ENCODE results near the gene BRD9. TPM values are rescaled to one million over a fixed set of nuclear protein-coding genes. Genes with fewer than 3 reads are reported as not detected.

BRD9 gene
- total and polyA plus RNA-seq, 2 of the 13 experiments (the other 11 are each of a cell fraction or from before 2014, with no cell fraction given): 5.2 to 22.9 TPM

GRCh38 chr5:887947-888637, 4.5 kb downstream of the BRD9 start:
- DNase-seq (ENCODE audit: low spot score) (no peak), FAIRE-seq (no peak), ATAC-seq (no peak)
- no TSS peak for BruUV-seq (replicated peaks)
- Histone ChIP-seq H3K4me3 (replicated peaks in 1 of 3; ENCODE audit: insufficient read depth in 1 of 3, low read depth in 2 of 3, low read length in 3 of 3) (no peak overlapping the region), H3K36me3 (replicated peaks in 1 of 2; ENCODE audit: control insufficient read depth in 1 of 2, insufficient read depth in 2 of 2, low read length in 2 of 2) (peaks cover 27 to 74% of the 10 kb centered on the region in 2 experiments), H4K20me1 (ENCODE audit: insufficient read depth, low read length) (0 out of 2 replicates have a peak, but pooled peaks cover 2% of the 10 kb centered on the region), H2AFZ (ENCODE audit: low read length) (no peak overlapping the region), H3K4me2 (ENCODE audit: low read depth, low read length) (no peak overlapping the region), H3K27ac (ENCODE audit: extremely low read length, insufficient read depth, low read length) (no peak overlapping the region), H3K9ac (ENCODE audit: insufficient read depth, low read depth, low read length) (no peak overlapping the region), H3K4me1 (ENCODE audit: insufficient read depth, low read length) (peaks cover 16% of the 10 kb centered on the region), H3K27me3 (ENCODE audit: control insufficient read depth in 1 of 2, insufficient read depth in 2 of 2, low read length in 2 of 2) (no peaks in the 10 kb centered on the region), H3K79me2 (ENCODE audit: insufficient read depth, low read length) (peaks cover 35% of the 10 kb centered on the region), H3K9me3 (ENCODE audit: low read length) (no peaks in the 10 kb centered on the region)
- ChIA-PET POLR2A (no interaction called here), CTCF (ENCODE audit: low intra/inter-chr PET ratio, low total read pairs) (no interaction called here)
- 95% methylated on average over 5 of the region's 14 CpGs for WGBS (ENCODE audit: low lambda C conversion rate)
- TF ChIP-seq NCOA2 (CRISPR knock-in tag; IDR thresholded peaks at IDR 0.05): no peak
- TF ChIP-seq RFXAP (CRISPR knock-in tag; IDR thresholded peaks at IDR 0.05; ENCODE audit: borderline replicate concordance): no peak
- no peak for TF ChIP-seq KMT2B (CRISPR knock-in tag; IDR thresholded peaks at IDR 0.05)
- TF ChIP-seq, protein P1, sequence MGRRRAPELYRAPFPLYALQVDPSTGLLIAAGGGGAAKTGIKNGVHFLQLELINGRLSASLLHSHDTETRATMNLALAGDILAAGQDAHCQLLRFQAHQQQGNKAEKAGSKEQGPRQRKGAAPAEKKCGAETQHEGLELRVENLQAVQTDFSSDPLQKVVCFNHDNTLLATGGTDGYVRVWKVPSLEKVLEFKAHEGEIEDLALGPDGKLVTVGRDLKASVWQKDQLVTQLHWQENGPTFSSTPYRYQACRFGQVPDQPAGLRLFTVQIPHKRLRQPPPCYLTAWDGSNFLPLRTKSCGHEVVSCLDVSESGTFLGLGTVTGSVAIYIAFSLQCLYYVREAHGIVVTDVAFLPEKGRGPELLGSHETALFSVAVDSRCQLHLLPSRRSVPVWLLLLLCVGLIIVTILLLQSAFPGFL (CRISPR knock-in tag; IDR thresholded peaks at IDR 0.05): no peak
- no peak for TF ChIP-seq FOXJ3 (CRISPR knock-in tag; IDR thresholded peaks at IDR 0.05; ENCODE audit: borderline replicate concordance)
- no peak for TF ChIP-seq ZNF558 (CRISPR knock-in tag; IDR thresholded peaks at IDR 0.05; ENCODE audit: borderline replicate concordance)
- no peak for TF ChIP-seq ZNF878 (CRISPR knock-in tag; IDR thresholded peaks at IDR 0.05)
- TF ChIP-seq PHF21A (CRISPR knock-in tag; IDR thresholded peaks at IDR 0.05): no peak
- in situ Hi-C loops (cut with HindIII; ENCODE audit: extremely low pct_ligation_motif_present, low pct_unique_long_range_greater_than_20kb): no loop called here
- intact Hi-C loops (cut with micrococcal nuclease; ENCODE audit: unreplicated experiment): no loop called here

Measured in HepG2 (cell line).